HAP-1 (cell line): ENCODE data around the gene MYNN.

Source experiments
- DNase-seq, 2 experiments: peaks; one replicate each; pipeline ENCODE4 v3.0.0-alpha.2; 2016 to 2020; ENCODE audit warnings: low spot score in 2 of 2
- H3K27me3 ChIP-seq: fragments of 250-450 bp; sonication (Bioruptor Pico); 2 replicates; pipeline ENCODE4 v1.5.1; 2020; ENCODE audit warnings: low read depth, mild to moderate bottlenecking, moderate library complexity
- H3K36me3 ChIP-seq: fragments of 250-450 bp; sonication (Bioruptor Pico); replicated peaks from 2 replicates; pipeline ENCODE4 v1.5.1; 2020; ENCODE audit warnings: mild to moderate bottlenecking
- H3K4me1 ChIP-seq: fragments of 250-450 bp; sonication (Bioruptor Pico); 2 replicates; pipeline ENCODE4 v1.5.1; 2020; ENCODE audit warnings: mild to moderate bottlenecking
- H3K4me3 ChIP-seq: fragments of 250-450 bp; sonication (Bioruptor Pico); 2 replicates; pipeline ENCODE4 v1.5.1; 2020; ENCODE audit warnings: mild to moderate bottlenecking, moderate library complexity
- H3K9me3 ChIP-seq: fragments of 250-450 bp; sonication (Bioruptor Pico); 2 replicates; pipeline ENCODE4 v1.5.1; 2020; ENCODE audit warnings: mild to moderate bottlenecking, moderate library complexity
- in situ Hi-C: fragments of 300-500 bp; cut with MboI; formaldehyde crosslinking; loops from 3 replicates; pipeline ENCODE4 v1.14.3; 2020; ENCODE audit warnings: low sequenced_read_pairs, inconsistent platforms, mixed read lengths

The MYNN gene

DNA sequence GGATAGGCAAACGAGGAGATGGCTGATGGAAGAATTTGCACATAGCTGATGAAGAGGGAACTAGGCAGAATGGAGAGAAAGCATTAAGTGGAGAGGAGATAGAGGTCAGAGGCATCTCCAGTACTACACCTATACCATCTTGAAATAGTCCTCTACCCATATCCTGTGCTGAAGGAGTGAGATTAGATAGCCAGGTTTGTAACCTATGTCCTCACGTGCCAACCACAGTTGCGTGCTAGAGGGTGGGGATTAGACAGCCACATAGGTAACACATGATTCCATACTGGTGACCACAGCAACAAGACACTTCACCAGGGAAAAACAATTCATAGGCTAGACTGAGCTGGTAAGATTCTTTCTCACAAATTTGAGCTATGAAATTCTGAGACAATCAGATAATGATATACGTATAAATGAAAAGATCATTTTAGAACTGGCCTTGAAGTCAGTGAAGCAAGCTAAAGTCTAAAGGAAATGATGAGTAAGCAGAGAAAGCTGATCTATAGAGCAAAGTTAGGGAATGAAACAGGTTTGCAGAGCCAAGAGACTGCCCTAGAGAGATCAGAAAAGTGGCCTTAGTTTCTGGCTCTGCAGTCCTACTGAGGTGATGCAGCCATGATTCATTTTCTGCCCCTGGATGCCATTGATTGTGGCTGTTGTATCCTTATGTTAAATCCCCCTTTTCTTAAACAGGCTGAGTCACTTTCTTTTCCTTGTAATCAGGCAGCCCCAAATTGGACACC lies 17.7 kb downstream of the MYNN start:
- no peaks in the 10 kb centered on the region for H3K27me3 ChIP-seq
- in situ Hi-C loops: no loop called here
- H3K9me3 ChIP-seq: no peaks in the 10 kb centered on the region
- no peak for DNase-seq
- H3K4me3 ChIP-seq: no peak overlapping the region
- no peaks in the 10 kb centered on the region for H3K4me1 ChIP-seq
- H3K36me3 ChIP-seq: peaks cover 37% of the 10 kb centered on the region

GRCh38 chr3:169792359-169792758 lies 19.2 kb downstream of the MYNN start:
- H3K9me3 ChIP-seq: no peaks in the 10 kb centered on the region
- H3K4me1 ChIP-seq: no peaks in the 10 kb centered on the region
- no peak for DNase-seq
- no peak overlapping the region for H3K4me3 ChIP-seq
- peaks cover 23% of the 10 kb centered on the region for H3K36me3 ChIP-seq
- no peaks in the 10 kb centered on the region for H3K27me3 ChIP-seq
- in situ Hi-C loops: no loop called here

- Histone ChIP-seq H3K4me3 (no peak overlapping the region), H3K9me3 (no peaks in the 10 kb centered on the region), H3K36me3 (peaks cover 53% of the 10 kb centered on the region), H3K4me1 (no peaks in the 10 kb centered on the region; the same call in none of the 2 replicates), H3K27me3 (no peaks in the 10 kb centered on the region)
- DNase-seq: no peak
- in situ Hi-C loops: no loop called here
These were observed 31.5 kb downstream of the MYNN start for GRCh38 chr3:169804681-169805080.

- no peaks in the 10 kb centered on the region for H3K9me3 ChIP-seq
- in situ Hi-C loops: no loop called here
- H3K36me3 ChIP-seq: peaks cover 17% of the 10 kb centered on the region
- DNase-seq: no peak
- H3K27me3 ChIP-seq: no peaks in the 10 kb centered on the region
- no peak overlapping the region for H3K4me3 ChIP-seq
- peaks cover 24% of the 10 kb centered on the region for H3K4me1 ChIP-seq
These were observed 36.1 kb downstream of the MYNN start for GRCh38 chr3:169809230-169809795.

DNA sequence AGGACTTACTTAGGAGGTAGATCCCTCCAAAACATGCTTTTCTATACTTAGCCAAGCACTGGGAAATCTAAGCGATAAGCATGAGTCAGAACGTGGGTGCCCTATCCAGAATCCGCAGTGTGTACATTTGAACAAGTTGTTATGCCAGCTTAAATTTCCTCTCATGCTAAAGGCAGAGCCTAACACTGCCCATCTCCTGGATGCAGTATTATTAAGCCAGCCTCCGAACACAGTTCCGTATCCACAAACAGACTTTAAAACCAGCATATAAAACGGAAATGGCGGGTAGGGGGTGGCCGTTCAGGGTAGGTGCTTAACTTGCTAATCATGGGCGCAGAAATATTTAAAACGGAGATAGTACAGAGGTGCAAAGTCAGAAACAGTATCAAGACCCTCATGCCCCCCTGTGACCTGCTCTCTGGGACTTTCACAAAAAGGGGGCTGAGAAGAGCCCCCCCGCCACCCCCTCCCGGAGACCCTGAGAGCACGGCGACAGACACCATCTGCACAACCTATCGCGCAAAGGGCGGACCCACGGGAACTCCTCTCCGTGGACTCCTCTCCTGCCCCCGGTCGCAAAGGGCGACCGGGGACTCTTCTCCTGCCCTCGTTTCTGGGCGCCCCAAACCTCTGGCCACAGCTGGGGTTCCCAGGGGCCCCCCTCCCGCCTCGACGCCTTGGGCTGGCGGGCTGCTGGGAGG lies 38.6 kb downstream of the MYNN start:
- Histone ChIP-seq H3K9me3 (peaks cover 3% of the 10 kb centered on the region; the same call in 1 of the 2 replicates), H3K4me1 (peaks cover 24% of the 10 kb centered on the region), H3K4me3 (peak overlapping the region; percentile 51), H3K36me3 (0 out of 2 replicates have a peak, but pooled peaks cover 3% of the 10 kb centered on the region), H3K27me3 (no peaks in the 10 kb centered on the region)
- in situ Hi-C loops: no loop called here
- peak; percentile 57 to 61 for DNase-seq

DNA sequence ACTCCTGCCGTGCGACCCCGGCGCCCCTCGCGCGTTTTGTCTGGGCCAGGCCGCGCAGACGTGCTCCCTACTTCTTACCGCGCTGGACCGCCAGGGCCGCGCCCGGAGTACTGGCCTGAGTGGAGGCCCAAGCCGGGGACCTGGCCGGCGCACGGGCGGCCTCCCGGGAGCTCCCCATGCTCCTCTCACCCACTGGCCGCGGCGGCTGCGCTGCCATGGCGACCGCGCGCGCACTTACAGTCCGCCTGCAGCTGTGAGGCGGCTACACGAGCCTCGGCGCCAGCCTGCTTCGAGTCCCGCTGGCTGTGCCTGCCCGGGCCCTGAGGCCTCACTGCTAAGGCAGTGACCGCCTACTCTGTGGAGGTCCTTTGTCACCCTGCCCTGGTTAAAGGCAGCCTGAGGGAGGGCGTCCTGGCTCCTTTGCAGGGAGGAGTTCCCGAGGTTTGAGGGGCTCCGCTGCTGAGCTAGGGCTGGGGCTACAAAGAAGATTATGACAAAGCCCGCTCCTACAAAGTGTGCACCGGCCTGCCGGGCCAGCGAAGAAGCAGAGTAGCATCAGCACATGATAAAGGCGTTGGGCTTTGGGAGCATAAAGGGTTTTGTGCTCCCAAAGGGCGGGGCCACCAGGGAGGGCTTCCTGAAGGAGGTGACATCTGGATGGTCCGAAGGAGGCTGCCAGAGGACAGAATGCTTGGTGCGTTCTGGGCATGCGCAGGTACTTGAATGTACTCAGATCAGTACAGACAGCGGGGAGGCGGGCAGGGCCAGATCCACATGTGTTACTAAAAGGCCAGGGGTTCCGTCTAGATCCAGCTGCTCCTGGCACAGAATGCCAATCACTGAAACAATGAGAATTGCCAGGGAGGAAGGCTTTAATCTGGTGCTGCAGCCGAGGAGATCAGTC lies 39.4 kb downstream of the MYNN start, which contains the start of the genes LRRC34 and LRRIQ4:
Gene LRRC34, minus strand, starts transcription at position 573 of the 904 bp plus-strand sequence. Its CDS starts 356 bp downstream, at position 217.
Gene LRRIQ4, plus strand, starts transcription at position 539 of the 904 bp plus-strand sequence. CDS start 9,052 bp downstream, outside the sequence.
- no peaks in the 10 kb centered on the region for H3K36me3 ChIP-seq
- no peaks in the 10 kb centered on the region for H3K27me3 ChIP-seq
- in situ Hi-C loops: no loop called here
- DNase-seq: peak; percentile 85 to 94
- peaks cover 3% of the 10 kb centered on the region; the same call in 1 of the 2 replicates for H3K9me3 ChIP-seq
- H3K4me3 ChIP-seq: peak within 1 kb of the TSS; percentile 51
- H3K4me1 ChIP-seq: peaks cover 24% of the 10 kb centered on the region

GRCh38 chr3:169813278-169813677 lies 40.1 kb downstream of the MYNN start:
- Histone ChIP-seq H3K4me1 (peaks cover 24% of the 10 kb centered on the region), H3K27me3 (no peaks in the 10 kb centered on the region), H3K9me3 (peaks cover 3% of the 10 kb centered on the region; the same call in 1 of the 2 replicates), H3K36me3 (no peaks in the 10 kb centered on the region), H3K4me3 (peak overlapping the region; percentile 51)
- in situ Hi-C loops: no loop called here
- no peak for DNase-seq

DNA sequence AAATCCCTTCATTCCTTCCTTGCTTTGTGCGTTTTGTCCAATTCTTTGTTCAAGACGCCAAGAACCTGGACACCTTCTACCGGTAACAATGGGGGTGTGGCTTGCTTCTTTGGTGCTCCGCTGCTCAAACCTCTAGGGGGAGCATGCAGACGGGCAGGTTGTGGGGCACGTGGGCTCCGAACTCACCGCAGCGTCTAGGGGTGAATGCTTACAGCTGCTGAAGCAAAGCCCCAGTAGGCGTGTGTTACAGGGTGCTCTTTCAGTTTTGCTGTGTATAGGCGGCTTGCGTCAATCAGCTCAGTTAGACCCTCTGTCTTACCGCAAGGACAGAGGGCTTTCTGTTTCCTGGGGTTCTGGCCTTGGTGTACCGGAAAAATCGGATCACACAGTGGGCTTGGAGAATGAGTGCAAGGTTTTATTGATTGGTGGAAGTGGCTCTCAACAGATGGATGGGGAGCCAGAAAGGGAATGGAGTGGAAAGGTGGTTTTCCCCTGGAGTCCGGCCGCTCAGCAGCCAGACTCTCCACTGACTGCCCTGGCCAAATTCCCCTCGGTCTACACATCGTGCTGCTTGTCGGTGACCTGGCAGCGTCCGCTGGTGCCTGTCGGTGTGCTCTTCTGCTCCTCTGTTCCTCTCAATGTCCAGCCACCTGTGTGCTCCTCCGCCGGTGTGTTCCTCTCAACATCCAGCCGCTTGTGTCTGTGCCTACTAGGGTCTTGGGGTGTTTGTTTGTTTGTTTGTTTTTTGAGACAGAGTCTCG lies 40.7 kb downstream of the MYNN start:
- H3K4me3 ChIP-seq: peak overlapping the region; percentile 51
- peak; percentile 41 to 86 for DNase-seq
- H3K9me3 ChIP-seq: peaks cover 3% of the 10 kb centered on the region; the same call in 1 of the 2 replicates
- no peaks in the 10 kb centered on the region for H3K36me3 ChIP-seq
- H3K4me1 ChIP-seq: peaks cover 24% of the 10 kb centered on the region
- H3K27me3 ChIP-seq: no peaks in the 10 kb centered on the region
- in situ Hi-C loops: no loop called here

- Histone ChIP-seq H3K4me1 (peaks cover 23% of the 10 kb centered on the region), H3K36me3 (no peaks in the 10 kb centered on the region), H3K4me3 (no peak overlapping the region), H3K27me3 (no peaks in the 10 kb centered on the region), H3K9me3 (peaks cover 3% of the 10 kb centered on the region; the same call in 1 of the 2 replicates)
- in situ Hi-C loops: no loop called here
- no peak for DNase-seq
These were observed 42.5 kb downstream of the MYNN start for GRCh38 chr3:169815590-169816150.

- Histone ChIP-seq H3K27me3 (no peaks in the 10 kb centered on the region), H3K4me1 (peaks cover 6% of the 10 kb centered on the region), H3K36me3 (no peaks in the 10 kb centered on the region), H3K4me3 (no peak overlapping the region), H3K9me3 (peaks cover 3% of the 10 kb centered on the region; the same call in 1 of the 2 replicates)
- DNase-seq: no peak
- in situ Hi-C loops: no loop called here
These were observed 45.1 kb downstream of the MYNN start for GRCh38 chr3:169818316-169818715.

GRCh38 chr3:169822091-169822490 lies 48.9 kb downstream of the MYNN start:
- Histone ChIP-seq H3K27me3 (no peaks in the 10 kb centered on the region), H3K36me3 (no peaks in the 10 kb centered on the region), H3K4me1 (no peaks in the 10 kb centered on the region), H3K9me3 (no peaks in the 10 kb centered on the region), H3K4me3 (no peak overlapping the region)
- in situ Hi-C loops: no loop called here
- DNase-seq: no peak

- in situ Hi-C loops: no loop called here
- no peak for DNase-seq
These were observed 49.3 kb downstream of the MYNN start for GRCh38 chr3:169822540-169822939.

More at GRCh38 chr3:169822540-169822939, 49.3 kb downstream of the MYNN start:
- H3K4me1 ChIP-seq: no peaks in the 10 kb centered on the region
- H3K27me3 ChIP-seq: no peaks in the 10 kb centered on the region
- no peak overlapping the region for H3K4me3 ChIP-seq
- H3K36me3 ChIP-seq: no peaks in the 10 kb centered on the region
- no peaks in the 10 kb centered on the region for H3K9me3 ChIP-seq
